Erythroblast (primary cell): ENCODE results near the gene EFNB3.

Experiments
- GATA1 ChIP-seq: IDR thresholded peaks from 2 replicates; pipeline ENCODE4 v1.6.1; 2011; ENCODE audit warnings: low read depth, mild to moderate bottlenecking, control low read depth, low read length, moderate library complexity
- POLR2A ChIP-seq: IDR thresholded peaks from 2 replicates; pipeline ENCODE4 v1.6.1; 2011; ENCODE audit warnings: mild to moderate bottlenecking, low read length

- TF ChIP-seq POLR2A (peak; percentile 90), GATA1 (no peak)
Measured at GRCh38 chr17:7687072-7687907, 17.7 kb upstream of the EFNB3 start, which contains the start of gene TP53.
